ENCODE results near the gene PTPRH.

The PTPRH gene

DNA sequence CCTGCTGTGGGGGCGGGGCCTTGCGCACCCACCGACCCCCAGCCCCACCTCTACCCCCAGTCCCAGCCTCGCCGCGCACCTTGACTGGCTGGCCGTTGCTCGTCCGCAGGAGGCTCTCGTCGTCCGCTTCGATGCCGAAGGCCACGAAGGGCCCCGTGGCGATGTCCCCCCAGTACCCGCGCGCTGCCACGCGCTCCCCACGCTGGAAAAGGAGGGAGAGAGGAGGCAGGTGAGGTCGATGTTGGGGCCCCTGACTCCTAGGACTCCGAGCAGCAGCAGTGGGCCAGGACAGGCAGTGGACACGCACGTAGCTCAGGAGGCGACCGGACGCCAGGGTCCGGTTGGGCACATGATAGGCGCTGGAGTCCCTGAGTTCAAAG, 48.3 kb downstream of the PTPRH start:
- Histone ChIP-seq H2AFZ (ENCODE audit: low read length) (no peak overlapping the region), H3F3A (ENCODE audit: insufficient read depth, low read length) (no peaks in the 10 kb centered on the region), H3K4me1 (ENCODE audit: insufficient read depth, low read length, severe bottlenecking) (no peaks in the 10 kb centered on the region), H3K79me2 (ENCODE audit: insufficient read depth, low read length) (no peaks in the 10 kb centered on the region), H3K9me3 (ENCODE audit: low read length) (no peaks in the 10 kb centered on the region), H3K9ac (ENCODE audit: low read length) (no peak overlapping the region), H3K27me3 (ENCODE audit: insufficient read depth, low read length) (no peaks in the 10 kb centered on the region), H3K9me2 (ENCODE audit: low read depth, low read length) (no peaks in the 10 kb centered on the region), H3K36me3 (ENCODE audit: insufficient read depth, low read length) (no peaks in the 10 kb centered on the region), H3K27ac (ENCODE audit: low read depth, low read length, poor library complexity, severe bottlenecking) (no peak overlapping the region), H3K4me3 (ENCODE audit: low read depth, low read length, poor library complexity, severe bottlenecking) (no peak overlapping the region), H4K20me1 (ENCODE audit: insufficient read depth, low read length) (no peaks in the 10 kb centered on the region), H3K4me2 (ENCODE audit: low read length) (no peak overlapping the region)
- TF ChIP-seq EZH2 (IDR thresholded peaks at IDR 0.05; ENCODE audit: borderline replicate concordance, low read length): no peak
- TF ChIP-seq, protein P1, sequence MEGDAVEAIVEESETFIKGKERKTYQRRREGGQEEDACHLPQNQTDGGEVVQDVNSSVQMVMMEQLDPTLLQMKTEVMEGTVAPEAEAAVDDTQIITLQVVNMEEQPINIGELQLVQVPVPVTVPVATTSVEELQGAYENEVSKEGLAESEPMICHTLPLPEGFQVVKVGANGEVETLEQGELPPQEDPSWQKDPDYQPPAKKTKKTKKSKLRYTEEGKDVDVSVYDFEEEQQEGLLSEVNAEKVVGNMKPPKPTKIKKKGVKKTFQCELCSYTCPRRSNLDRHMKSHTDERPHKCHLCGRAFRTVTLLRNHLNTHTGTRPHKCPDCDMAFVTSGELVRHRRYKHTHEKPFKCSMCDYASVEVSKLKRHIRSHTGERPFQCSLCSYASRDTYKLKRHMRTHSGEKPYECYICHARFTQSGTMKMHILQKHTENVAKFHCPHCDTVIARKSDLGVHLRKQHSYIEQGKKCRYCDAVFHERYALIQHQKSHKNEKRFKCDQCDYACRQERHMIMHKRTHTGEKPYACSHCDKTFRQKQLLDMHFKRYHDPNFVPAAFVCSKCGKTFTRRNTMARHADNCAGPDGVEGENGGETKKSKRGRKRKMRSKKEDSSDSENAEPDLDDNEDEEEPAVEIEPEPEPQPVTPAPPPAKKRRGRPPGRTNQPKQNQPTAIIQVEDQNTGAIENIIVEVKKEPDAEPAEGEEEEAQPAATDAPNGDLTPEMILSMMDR (IDR thresholded peaks at IDR 0.05; ENCODE audit: low read length): no peak

DNA sequence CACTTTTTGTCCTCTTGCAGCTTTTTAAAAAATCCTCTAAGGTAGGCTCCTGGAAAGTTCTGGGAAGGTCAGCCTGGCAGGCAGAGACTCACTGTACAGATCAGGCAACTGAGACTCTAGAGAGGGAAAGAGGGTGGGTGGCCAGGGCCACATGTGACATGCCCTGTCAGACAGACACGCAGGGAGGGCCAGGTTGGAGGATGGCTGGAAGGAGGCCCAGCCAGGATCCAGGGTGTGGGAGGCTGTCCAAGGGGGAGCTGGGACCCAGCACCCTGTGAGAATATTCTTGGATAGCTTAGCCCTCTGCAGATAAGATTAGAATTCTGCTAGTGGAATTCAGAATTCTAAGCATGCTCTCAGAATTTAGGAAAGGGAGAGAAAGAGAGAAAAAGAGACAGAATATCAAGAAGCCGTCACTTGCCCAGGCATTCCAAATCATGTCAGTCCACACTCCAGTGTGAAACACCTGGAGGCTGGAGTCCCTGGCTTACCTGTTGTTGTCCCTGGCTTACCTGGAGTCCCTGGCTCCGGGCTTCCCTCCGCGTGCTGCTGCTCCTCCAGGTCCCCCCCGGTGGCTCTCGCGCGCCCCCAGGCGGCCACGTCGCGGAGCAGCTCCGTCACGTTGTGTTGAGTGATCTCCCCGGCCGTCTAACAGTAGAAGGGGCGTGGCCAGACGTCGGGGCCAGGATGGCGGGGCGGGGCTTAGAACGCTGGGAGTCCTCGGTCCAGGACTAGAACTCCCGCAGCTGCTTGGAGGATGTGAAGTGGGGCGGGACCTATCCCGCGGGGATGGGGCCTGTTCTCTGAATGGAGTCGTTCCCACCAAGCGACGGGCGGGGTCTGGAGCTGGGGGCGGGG, 48.9 kb downstream of the PTPRH start:
- Histone ChIP-seq H3K9ac (ENCODE audit: low read length) (no peak overlapping the region), H2AFZ (ENCODE audit: low read length) (no peak overlapping the region)

DNA sequence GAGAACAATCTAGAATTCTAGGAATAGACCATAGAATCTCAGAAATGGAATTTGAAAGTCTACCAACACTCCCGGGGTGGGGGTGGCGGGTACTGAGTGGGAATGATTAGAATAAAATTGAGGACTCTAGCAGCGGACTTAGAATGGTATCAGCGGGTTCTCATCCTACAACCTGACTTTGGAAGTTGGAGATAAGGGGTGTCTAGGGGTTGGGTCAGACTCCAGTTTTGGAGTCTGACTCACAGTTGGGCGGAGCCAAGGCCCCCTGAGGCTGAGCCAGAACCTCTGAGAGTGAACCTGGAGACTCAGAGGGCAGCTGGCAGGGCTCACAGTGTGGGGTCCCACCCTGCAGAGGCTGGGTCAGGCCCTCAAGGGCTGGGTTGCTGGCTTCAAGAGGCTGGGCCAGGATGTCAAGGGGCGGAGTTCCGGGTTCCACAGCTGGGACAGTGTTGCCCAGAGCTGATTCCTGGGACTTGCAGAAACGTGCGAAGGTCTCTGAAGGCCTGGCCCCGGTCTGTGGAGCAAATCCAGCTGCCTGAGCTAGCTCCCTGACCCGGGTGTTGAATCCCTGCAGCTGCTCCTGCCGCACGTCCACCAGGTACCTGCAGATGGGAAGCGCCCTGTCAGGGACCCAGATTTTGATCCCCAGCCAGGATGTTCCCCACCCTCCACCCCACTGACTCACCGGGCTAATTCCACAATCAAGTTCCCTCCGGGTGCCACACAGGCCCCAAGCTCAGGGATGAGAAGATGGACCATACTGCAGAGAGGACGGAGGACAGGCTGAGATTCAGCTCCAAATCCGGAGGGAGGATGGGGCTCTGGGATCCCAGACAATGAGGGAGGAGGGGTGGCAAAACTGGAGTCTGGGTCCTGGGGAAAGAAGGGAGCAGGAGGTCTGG, 50.2 kb downstream of the PTPRH start:
- Histone ChIP-seq H3K27me3 (ENCODE audit: insufficient read depth, low read length) (no peaks in the 10 kb centered on the region), H3K36me3 (ENCODE audit: insufficient read depth, low read length) (no peaks in the 10 kb centered on the region), H3K9ac (ENCODE audit: low read length) (no peak overlapping the region), H3F3A (ENCODE audit: insufficient read depth, low read length) (no peaks in the 10 kb centered on the region), H3K4me3 (ENCODE audit: low read depth, low read length, poor library complexity, severe bottlenecking) (no peak overlapping the region), H3K79me2 (ENCODE audit: insufficient read depth, low read length) (no peaks in the 10 kb centered on the region), H3K9me2 (ENCODE audit: low read depth, low read length) (no peaks in the 10 kb centered on the region), H4K20me1 (ENCODE audit: insufficient read depth, low read length) (no peaks in the 10 kb centered on the region), H3K9me3 (ENCODE audit: low read length) (no peaks in the 10 kb centered on the region), H3K4me1 (ENCODE audit: insufficient read depth, low read length, severe bottlenecking) (no peaks in the 10 kb centered on the region), H3K27ac (ENCODE audit: low read depth, low read length, poor library complexity, severe bottlenecking) (no peak overlapping the region), H2AFZ (ENCODE audit: low read length) (no peak overlapping the region), H3K4me2 (ENCODE audit: low read length) (no peak overlapping the region)
- TF ChIP-seq, protein P1 (IDR thresholded peaks at IDR 0.05; ENCODE audit: low read length): no peak

More for the DNA sequence above, 48.9 kb downstream of the PTPRH start:
- TF ChIP-seq EZH2 (IDR thresholded peaks at IDR 0.05; ENCODE audit: borderline replicate concordance, low read length): no peak
- TF ChIP-seq, protein P1 (IDR thresholded peaks at IDR 0.05; ENCODE audit: low read length): peak; percentile 97
- H4K20me1 ChIP-seq (ENCODE audit: insufficient read depth, low read length): no peaks in the 10 kb centered on the region
- H3K27me3 ChIP-seq (ENCODE audit: insufficient read depth, low read length): no peaks in the 10 kb centered on the region
- H3K36me3 ChIP-seq (ENCODE audit: insufficient read depth, low read length): no peaks in the 10 kb centered on the region
- no peaks in the 10 kb centered on the region for H3K9me3 ChIP-seq (ENCODE audit: low read length)
- H3K27ac ChIP-seq (ENCODE audit: low read depth, low read length, poor library complexity, severe bottlenecking): no peak overlapping the region
- no peak overlapping the region for H3K4me2 ChIP-seq (ENCODE audit: low read length)
- no peaks in the 10 kb centered on the region for H3F3A ChIP-seq (ENCODE audit: insufficient read depth, low read length)
- H3K4me3 ChIP-seq (ENCODE audit: low read depth, low read length, poor library complexity, severe bottlenecking): no peak overlapping the region
- no peaks in the 10 kb centered on the region for H3K79me2 ChIP-seq (ENCODE audit: insufficient read depth, low read length)
- H3K4me1 ChIP-seq (ENCODE audit: insufficient read depth, low read length, severe bottlenecking): no peaks in the 10 kb centered on the region
- H3K9me2 ChIP-seq (ENCODE audit: low read depth, low read length): no peaks in the 10 kb centered on the region

All from OCI-LY1 (cell line).